ENCODE results near the gene HOXA1.

The HOXA1 gene

GRCh38 chr7:27143950-27144780 is 48.4 kb upstream of the HOXA1 start (continued):
- TF ChIP-seq ZNF654 (tag by site-specific recombination; IDR thresholded peaks at IDR 0.05; ENCODE audit: low read depth) (peak; percentile 42; the same call in 1 of the 2 replicates), PRDM4 (tag by site-specific recombination; IDR thresholded peaks at IDR 0.05) (peak; percentile 73), ZNF629 (tag by site-specific recombination; IDR thresholded peaks at IDR 0.05) (peak; percentile 48; the same call in 1 of the 2 replicates), ZBTB44 (tag by site-specific recombination; IDR thresholded peaks at IDR 0.05) (peak; percentile 96), SETDB1 (IDR thresholded peaks at IDR 0.05; ENCODE audit: insufficient read length, low read length) (no peak), ZNF843 (tag by site-specific recombination; IDR thresholded peaks at IDR 0.05) (0 out of 2 replicates have a peak, but pooled peaks have one; percentile 22), ZNF184 (tag by site-specific recombination; IDR thresholded peaks at IDR 0.05) (peak; percentile 13; the same call in 1 of the 2 replicates), ZNF211 (tag by site-specific recombination; IDR thresholded peaks at IDR 0.05; ENCODE audit: low read depth) (no peak), ZNF350 (tag by site-specific recombination; IDR thresholded peaks at IDR 0.05) (no peak), FEZF1 (tag by site-specific recombination; IDR thresholded peaks at IDR 0.05) (peak; percentile 76), ZFP37 (tag by site-specific recombination; IDR thresholded peaks at IDR 0.05) (no peak), ZBTB17 (tag by site-specific recombination; IDR thresholded peaks at IDR 0.05) (peak; percentile 57), IKZF3 (tag by site-specific recombination; IDR thresholded peaks at IDR 0.05) (peak; percentile 30; the same call in 1 of the 2 replicates), KLF1 (tag by site-specific recombination; IDR thresholded peaks at IDR 0.05) (no peak), TRIM28 (IDR thresholded peaks at IDR 0.05; ENCODE audit: borderline replicate concordance, low read length) (0 out of 2 replicates have a peak, but pooled peaks have one; percentile 38), ZNF501 (tag by site-specific recombination; IDR thresholded peaks at IDR 0.05) (0 out of 2 replicates have a peak, but pooled peaks have one; percentile 35), SP3 (tag by site-specific recombination; IDR thresholded peaks at IDR 0.05) (peak; percentile 7; the same call in 1 of the 2 replicates)
- TF ChIP-seq, protein P1, sequence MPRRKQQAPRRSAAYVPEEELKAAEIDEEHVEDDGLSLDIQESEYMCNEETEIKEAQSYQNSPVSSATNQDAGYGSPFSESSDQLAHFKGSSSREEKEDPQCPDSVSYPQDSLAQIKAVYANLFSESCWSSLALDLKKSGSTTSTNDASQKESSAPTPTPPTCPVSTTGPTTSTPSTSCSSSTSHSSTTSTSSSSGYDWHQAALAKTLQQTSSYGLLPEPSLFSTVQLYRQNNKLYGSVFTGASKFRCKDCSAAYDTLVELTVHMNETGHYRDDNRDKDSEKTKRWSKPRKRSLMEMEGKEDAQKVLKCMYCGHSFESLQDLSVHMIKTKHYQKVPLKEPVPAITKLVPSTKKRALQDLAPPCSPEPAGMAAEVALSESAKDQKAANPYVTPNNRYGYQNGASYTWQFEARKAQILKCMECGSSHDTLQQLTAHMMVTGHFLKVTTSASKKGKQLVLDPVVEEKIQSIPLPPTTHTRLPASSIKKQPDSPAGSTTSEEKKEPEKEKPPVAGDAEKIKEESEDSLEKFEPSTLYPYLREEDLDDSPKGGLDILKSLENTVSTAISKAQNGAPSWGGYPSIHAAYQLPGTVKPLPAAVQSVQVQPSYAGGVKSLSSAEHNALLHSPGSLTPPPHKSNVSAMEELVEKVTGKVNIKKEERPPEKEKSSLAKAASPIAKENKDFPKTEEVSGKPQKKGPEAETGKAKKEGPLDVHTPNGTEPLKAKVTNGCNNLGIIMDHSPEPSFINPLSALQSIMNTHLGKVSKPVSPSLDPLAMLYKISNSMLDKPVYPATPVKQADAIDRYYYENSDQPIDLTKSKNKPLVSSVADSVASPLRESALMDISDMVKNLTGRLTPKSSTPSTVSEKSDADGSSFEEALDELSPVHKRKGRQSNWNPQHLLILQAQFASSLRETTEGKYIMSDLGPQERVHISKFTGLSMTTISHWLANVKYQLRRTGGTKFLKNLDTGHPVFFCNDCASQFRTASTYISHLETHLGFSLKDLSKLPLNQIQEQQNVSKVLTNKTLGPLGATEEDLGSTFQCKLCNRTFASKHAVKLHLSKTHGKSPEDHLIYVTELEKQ (tag by site-specific recombination; IDR thresholded peaks at IDR 0.05; ENCODE audit: borderline replicate concordance) = peak; percentile 88
- TF ChIP-seq, protein P2, sequence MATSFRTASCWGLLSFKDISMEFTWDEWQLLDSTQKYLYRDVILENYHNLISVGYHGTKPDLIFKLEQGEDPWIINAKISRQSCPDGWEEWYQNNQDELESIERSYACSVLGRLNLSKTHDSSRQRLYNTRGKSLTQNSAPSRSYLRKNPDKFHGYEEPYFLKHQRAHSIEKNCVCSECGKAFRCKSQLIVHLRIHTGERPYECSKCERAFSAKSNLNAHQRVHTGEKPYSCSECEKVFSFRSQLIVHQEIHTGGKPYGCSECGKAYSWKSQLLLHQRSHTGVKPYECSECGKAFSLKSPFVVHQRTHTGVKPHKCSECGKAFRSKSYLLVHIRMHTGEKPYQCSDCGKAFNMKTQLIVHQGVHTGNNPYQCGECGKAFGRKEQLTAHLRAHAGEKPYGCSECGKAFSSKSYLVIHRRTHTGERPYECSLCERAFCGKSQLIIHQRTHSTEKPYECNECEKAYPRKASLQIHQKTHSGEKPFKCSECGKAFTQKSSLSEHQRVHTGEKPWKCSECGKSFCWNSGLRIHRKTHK (tag by site-specific recombination; IDR thresholded peaks at IDR 0.05) = no peak
- TF ChIP-seq, protein P3, sequence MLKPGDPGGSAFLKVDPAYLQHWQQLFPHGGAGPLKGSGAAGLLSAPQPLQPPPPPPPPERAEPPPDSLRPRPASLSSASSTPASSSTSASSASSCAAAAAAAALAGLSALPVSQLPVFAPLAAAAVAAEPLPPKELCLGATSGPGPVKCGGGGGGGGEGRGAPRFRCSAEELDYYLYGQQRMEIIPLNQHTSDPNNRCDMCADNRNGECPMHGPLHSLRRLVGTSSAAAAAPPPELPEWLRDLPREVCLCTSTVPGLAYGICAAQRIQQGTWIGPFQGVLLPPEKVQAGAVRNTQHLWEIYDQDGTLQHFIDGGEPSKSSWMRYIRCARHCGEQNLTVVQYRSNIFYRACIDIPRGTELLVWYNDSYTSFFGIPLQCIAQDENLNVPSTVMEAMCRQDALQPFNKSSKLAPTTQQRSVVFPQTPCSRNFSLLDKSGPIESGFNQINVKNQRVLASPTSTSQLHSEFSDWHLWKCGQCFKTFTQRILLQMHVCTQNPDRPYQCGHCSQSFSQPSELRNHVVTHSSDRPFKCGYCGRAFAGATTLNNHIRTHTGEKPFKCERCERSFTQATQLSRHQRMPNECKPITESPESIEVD (tag by site-specific recombination; IDR thresholded peaks at IDR 0.05) = peak; percentile 93
- TF ChIP-seq, protein P4, sequence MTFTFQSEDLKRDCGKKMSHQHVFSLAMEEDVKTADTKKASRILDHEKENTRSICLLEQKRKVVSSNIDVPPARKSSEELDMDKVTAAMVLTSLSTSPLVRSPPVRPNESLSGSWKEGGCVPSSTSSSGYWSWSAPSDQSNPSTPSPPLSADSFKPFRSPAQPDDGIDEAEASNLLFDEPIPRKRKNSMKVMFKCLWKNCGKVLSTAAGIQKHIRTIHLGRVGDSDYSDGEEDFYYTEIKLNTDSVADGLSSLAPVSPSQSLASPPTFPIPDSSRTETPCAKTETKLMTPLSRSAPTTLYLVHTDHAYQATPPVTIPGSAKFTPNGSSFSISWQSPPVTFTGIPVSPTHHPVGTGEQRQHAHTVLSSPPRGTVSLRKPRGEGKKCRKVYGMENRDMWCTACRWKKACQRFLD (tag by site-specific recombination; IDR thresholded peaks at IDR 0.05) = no peak
- TF ChIP-seq, protein P5, sequence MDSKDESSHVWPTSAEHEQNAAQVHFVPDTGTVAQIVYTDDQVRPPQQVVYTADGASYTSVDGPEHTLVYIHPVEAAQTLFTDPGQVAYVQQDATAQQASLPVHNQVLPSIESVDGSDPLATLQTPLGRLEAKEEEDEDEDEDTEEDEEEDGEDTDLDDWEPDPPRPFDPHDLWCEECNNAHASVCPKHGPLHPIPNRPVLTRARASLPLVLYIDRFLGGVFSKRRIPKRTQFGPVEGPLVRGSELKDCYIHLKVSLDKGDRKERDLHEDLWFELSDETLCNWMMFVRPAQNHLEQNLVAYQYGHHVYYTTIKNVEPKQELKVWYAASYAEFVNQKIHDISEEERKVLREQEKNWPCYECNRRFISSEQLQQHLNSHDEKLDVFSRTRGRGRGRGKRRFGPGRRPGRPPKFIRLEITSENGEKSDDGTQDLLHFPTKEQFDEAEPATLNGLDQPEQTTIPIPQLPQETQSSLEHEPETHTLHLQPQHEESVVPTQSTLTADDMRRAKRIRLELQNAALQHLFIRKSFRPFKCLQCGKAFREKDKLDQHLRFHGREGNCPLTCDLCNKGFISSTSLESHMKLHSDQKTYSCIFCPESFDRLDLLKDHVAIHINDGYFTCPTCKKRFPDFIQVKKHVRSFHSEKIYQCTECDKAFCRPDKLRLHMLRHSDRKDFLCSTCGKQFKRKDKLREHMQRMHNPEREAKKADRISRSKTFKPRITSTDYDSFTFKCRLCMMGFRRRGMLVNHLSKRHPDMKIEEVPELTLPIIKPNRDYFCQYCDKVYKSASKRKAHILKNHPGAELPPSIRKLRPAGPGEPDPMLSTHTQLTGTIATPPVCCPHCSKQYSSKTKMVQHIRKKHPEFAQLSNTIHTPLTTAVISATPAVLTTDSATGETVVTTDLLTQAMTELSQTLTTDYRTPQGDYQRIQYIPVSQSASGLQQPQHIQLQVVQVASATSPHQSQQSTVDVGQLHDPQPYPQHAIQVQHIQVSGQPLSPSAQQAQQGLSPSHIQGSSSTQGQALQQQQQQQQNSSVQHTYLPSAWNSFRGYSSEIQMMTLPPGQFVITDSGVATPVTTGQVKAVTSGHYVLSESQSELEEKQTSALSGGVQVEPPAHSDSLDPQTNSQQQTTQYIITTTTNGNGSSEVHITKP (tag by site-specific recombination; IDR thresholded peaks at IDR 0.05) = peak; percentile 76

Measured in HEK293 (cell line).